ENCODE results near the gene ZNF236. TPM values are rescaled to one million over a fixed set of nuclear protein-coding genes. Genes with fewer than 3 reads are reported as not detected.

The ZNF236 gene
- total RNA-seq, 1 donor from 2014 or later = 14.5 TPM

GRCh38 chr18:77019641-77020040 is 197.3 kb downstream of the ZNF236 start:
- intact Hi-C loops (cut with DNase I) = loop anchor here (10.0 kb wide), 1 partner anchor 895 kb away; no protein-coding TSS in a partner anchor
- H3K27ac ChIP-seq = no peak overlapping the region
- H3K36me3 ChIP-seq = peaks cover 0 to 11% of the 10 kb centered on the region in 2 donors
- no peaks in the 10 kb centered on the region for H3K9me3 ChIP-seq
- no peaks in the 10 kb centered on the region for H3K27me3 ChIP-seq
- peaks cover 5% of the 10 kb centered on the region for H3K4me1 ChIP-seq
- no peak for DNase-seq (ENCODE audit: extremely low spot score in 2 of 2)
- H3K4me3 ChIP-seq = no peak overlapping the region
- TF ChIP-seq POLR2A (IDR thresholded peaks at IDR 0.05) (no peak), CTCF (IDR thresholded peaks at IDR 0.05) (no peak), POLR2AphosphoS5 (IDR thresholded peaks at IDR 0.05; ENCODE audit: insufficient read depth in 1 of 2, low read depth in 1 of 2) (no peak)

Small RNAs within 50 kb of the gene (small RNA-seq; reads per million reads assigned to genes)
- gene RF00017 (not detected), gene RNU6-346P (not detected)

All from vagina (tissue), 2 donors.